Smooth muscle cell (in vitro differentiated cells): ENCODE results near the gene CA4. TPM values are rescaled to one million over a fixed set of nuclear protein-coding genes. Genes with fewer than 3 reads are reported as not detected.
"Not testable (repeated sequence)": the region's sequence is repeated elsewhere in the genome, so short reads cannot be mapped to it uniquely, and the experiment has no call there.

Experiments
- DNase-seq: peaks from one replicate; lab custom pipeline; 2025; ENCODE audit not compliant: unreplicated experiment; lab: John Stamatoyannopoulos, UW
- H2AFZ ChIP-seq: fragments of 200-600 bp; sonication (generic); 2 replicates; pipeline ENCODE4 v1.6.0; 2016; ENCODE audit warnings: antibody characterized with exemption, low read depth, mild to moderate bottlenecking
- H3F3A ChIP-seq: fragments of 200-600 bp; sonication (generic); 2 replicates; pipeline ENCODE4 v1.6.0; 2017; ENCODE audit warnings: antibody characterized with exemption, low read depth
- H3K27ac ChIP-seq: fragments of 200-600 bp; sonication (generic); 2 replicates; pipeline ENCODE4 v1.5.1; 2016; ENCODE audit warnings: low read depth, mild to moderate bottlenecking
- H3K27me3 ChIP-seq: fragments of 200-600 bp; sonication (generic); 2 replicates; pipeline ENCODE4 v1.6.1; 2016; ENCODE audit warnings: low read depth, mild to moderate bottlenecking
- H3K36me3 ChIP-seq: fragments of 200-600 bp; sonication (generic); 2 replicates; pipeline ENCODE4 v1.5.1; 2016; ENCODE audit warnings: low read depth
- H3K4me1 ChIP-seq: fragments of 200-600 bp; sonication (generic); 2 replicates; pipeline ENCODE4 v1.5.1; 2016; ENCODE audit warnings: low read depth
- H3K4me2 ChIP-seq: fragments of 200-600 bp; sonication (generic); 2 replicates; pipeline ENCODE4 v1.6.0; 2016; ENCODE audit warnings: mild to moderate bottlenecking
- H3K4me3 ChIP-seq: fragments of 200-600 bp; sonication (generic); 2 replicates; pipeline ENCODE4 v1.5.1; 2016; ENCODE audit warnings: mild to moderate bottlenecking
- H3K79me2 ChIP-seq: fragments of 200-600 bp; sonication (generic); 2 replicates; pipeline ENCODE4 v1.6.0; 2016; ENCODE audit warnings: low read depth, mild to moderate bottlenecking
- H3K9ac ChIP-seq: fragments of 200-600 bp; sonication (generic); 2 replicates; pipeline ENCODE4 v1.6.0; 2016; ENCODE audit warnings: low read depth
- H3K9me3 ChIP-seq: fragments of 200-600 bp; sonication (generic); replicated peaks from 2 replicates; pipeline ENCODE4 v1.5.1; 2016; ENCODE audit warnings: low read depth
- H4K20me1 ChIP-seq: fragments of 200-600 bp; sonication (generic); 2 replicates; pipeline ENCODE4 v1.6.0; 2016; ENCODE audit warnings: low read depth
- WGBS: methylation state at CpG from one replicate; pipeline ENCODE4 v1.1.7; 2016; ENCODE audit warnings: low lambda C conversion rate; 5-methylcytosine and 5-hydroxymethylcytosine counted together
- polyA plus RNA-seq: library from polyadenylated mRNA; unstranded; fragments of >200 nt; fragmentation: Nextera tagmentation; extraction: Ambion mirVana; gene quantifications from 2 replicates; pipeline ENCODE4 v1.2.1, GENCODE V29; 2016
- total RNA-seq: library from RNA; depleted of rRNA; stranded (reverse); fragments of >200 nt; gene quantifications from 2 replicates; pipeline ENCODE4 v1.2.3, GENCODE V29; 2014
- TF ChIP-seq, protein P1 (sequence below): fragments of 200-600 bp; sonication (generic); IDR thresholded peaks from 2 replicates; pipeline ENCODE4 v1.5.1; 2017; ENCODE audit warnings: borderline replicate concordance, mild to moderate bottlenecking, antibody characterized with exemption; ENCODE audit not compliant: insufficient read depth, poor library complexity, severe bottlenecking

CA4 gene
- total and polyA plus RNA-seq, 2 experiments from 2014 or later, result 0.87 TPM; not detected in 1

DNA sequence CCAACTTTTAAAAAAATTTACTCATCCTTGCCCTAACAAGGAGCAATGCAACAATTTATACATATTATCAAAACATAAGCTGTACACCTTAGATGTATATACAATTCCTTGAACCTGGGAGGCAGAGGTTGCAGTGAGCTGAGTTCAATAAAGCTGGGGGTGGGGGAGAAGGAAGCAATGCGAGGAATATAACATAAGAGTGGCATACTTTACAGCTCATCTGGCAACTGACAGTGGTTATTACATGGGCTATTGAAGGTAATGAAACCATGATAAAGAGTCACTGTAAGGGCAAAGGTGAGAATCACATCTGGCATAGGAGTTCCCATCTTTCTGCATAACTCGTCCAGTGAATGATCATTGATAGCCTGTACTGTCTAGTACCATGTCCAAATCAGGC lies 43.7 kb downstream of the CA4 start:
- 100% methylated on average over 2 of the region's 2 CpGs for WGBS
- Histone ChIP-seq H3K4me1 (no peaks in the 10 kb centered on the region), H4K20me1 (no peaks in the 10 kb centered on the region), H3K36me3 (peaks cover 12% of the 10 kb centered on the region), H3K79me2 (no peaks in the 10 kb centered on the region), H2AFZ (no peak overlapping the region), H3K27ac (no peak overlapping the region), H3K4me3 (no peak overlapping the region), H3F3A (no peaks in the 10 kb centered on the region), H3K9ac (no peak overlapping the region), H3K9me3 (no peaks in the 10 kb centered on the region), H3K4me2 (no peak overlapping the region), H3K27me3 (no peaks in the 10 kb centered on the region)
- DNase-seq, result no peak
- TF ChIP-seq, protein P1, sequence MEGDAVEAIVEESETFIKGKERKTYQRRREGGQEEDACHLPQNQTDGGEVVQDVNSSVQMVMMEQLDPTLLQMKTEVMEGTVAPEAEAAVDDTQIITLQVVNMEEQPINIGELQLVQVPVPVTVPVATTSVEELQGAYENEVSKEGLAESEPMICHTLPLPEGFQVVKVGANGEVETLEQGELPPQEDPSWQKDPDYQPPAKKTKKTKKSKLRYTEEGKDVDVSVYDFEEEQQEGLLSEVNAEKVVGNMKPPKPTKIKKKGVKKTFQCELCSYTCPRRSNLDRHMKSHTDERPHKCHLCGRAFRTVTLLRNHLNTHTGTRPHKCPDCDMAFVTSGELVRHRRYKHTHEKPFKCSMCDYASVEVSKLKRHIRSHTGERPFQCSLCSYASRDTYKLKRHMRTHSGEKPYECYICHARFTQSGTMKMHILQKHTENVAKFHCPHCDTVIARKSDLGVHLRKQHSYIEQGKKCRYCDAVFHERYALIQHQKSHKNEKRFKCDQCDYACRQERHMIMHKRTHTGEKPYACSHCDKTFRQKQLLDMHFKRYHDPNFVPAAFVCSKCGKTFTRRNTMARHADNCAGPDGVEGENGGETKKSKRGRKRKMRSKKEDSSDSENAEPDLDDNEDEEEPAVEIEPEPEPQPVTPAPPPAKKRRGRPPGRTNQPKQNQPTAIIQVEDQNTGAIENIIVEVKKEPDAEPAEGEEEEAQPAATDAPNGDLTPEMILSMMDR, result no peak

DNA sequence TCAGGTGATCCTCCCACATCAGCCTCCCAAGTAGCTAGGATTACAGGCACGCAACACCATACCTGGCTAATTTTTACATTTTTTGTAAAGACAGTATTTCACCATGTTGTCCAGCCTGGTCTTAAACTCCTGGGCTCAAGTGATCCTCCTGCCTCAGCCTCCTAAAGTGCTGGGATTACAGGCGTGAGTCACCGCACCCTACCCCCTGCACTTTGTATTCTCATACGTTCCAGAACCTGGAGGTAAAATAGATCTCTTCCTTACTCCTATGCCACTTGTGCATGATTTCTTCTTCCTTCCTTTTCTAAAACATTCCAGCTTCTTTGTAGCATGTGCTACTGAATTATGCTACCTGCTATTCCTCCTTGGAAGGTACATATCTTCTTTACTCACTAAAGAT lies 44.4 kb downstream of the CA4 start:
- H2AFZ ChIP-seq, H3K9me3 ChIP-seq, H3K9ac ChIP-seq, H3K4me1 ChIP-seq, H3K4me2 ChIP-seq, DNase-seq, H4K20me1 ChIP-seq, H3K79me2 ChIP-seq, H3K4me3 ChIP-seq, H3K27me3 ChIP-seq, H3K27ac ChIP-seq, H3F3A ChIP-seq: not testable (repeated sequence)
- peaks cover 12% of the 10 kb centered on the region for H3K36me3 ChIP-seq
- WGBS, result 87% methylated on average over 4 of the region's 4 CpGs

DNA sequence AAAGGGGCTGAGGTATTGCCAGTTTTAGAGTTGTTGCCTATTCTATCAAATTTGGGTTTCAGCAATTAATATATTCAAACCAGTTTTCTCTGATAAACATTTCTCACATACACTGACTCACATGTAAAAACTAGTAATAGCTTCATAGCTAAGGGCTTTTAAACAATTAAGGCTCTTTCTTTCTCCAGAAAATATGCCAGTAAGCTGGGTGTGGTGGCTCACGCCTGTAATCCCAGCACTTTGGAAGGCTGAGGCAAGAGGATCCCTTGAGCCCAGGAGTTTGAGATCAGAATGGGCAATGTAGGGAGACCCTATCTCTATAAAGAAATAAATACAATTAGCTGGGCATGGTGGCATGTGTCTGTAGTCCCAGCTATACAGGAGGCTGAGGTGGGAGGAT lies 48.9 kb downstream of the CA4 start:
- not testable (repeated sequence) for H3K9ac ChIP-seq, H3K27ac ChIP-seq, H3K9me3 ChIP-seq, H3K27me3 ChIP-seq, DNase-seq, H2AFZ ChIP-seq, H3F3A ChIP-seq, H3K36me3 ChIP-seq, H4K20me1 ChIP-seq, H3K79me2 ChIP-seq, H3K4me1 ChIP-seq, H3K4me3 ChIP-seq, H3K4me2 ChIP-seq
- 87% methylated on average over 1 of the region's 1 CpG for WGBS

DNA sequence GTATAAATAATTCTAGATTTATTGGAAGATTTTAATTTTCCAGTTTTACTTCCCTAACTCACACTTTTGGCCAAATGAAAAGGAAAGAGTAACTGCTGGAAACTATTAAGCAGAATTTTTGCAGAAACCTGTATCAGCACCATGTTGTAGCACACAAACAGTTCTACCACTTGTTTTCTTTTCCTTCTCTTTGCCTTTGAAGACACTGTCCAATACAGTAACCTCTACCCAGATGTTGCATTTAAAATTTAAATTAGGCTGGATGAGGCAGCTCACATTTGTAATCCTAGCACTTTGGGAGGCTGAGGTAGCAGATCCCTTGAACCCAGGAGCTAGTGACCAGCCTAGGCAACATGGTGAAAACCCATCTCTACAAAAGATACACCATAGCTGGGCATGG lies 56.0 kb downstream of the CA4 start:
- not testable (repeated sequence) for H3K27me3 ChIP-seq, H4K20me1 ChIP-seq, DNase-seq, H3K9ac ChIP-seq, H3K4me3 ChIP-seq, H3K27ac ChIP-seq, H3F3A ChIP-seq, H3K36me3 ChIP-seq, H3K9me3 ChIP-seq, H2AFZ ChIP-seq, H3K79me2 ChIP-seq, H3K4me1 ChIP-seq, H3K4me2 ChIP-seq

DNA sequence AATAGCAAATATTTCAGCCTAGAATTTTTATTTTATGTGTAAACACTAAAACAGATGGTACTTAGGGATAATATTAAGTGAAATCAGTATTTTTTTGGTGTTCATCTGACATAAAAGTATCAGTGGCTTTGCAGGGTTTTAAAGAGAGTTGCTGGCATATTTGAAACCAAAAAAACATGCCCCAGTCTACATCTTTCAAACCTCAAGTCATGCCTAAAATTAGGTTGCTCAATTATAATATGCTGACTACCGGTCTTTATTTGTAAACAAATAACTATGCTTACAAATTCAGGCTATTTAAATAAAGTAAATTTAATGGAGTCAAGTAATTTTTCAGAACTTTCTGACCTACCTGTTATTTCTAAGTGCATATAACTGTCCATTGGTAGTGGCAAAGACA lies 58.5 kb downstream of the CA4 start:
- not testable (repeated sequence) for H3K36me3 ChIP-seq, H3K4me3 ChIP-seq, H4K20me1 ChIP-seq, H3K27me3 ChIP-seq, H3K9me3 ChIP-seq, H3K9ac ChIP-seq, H3F3A ChIP-seq, H3K79me2 ChIP-seq, H2AFZ ChIP-seq, DNase-seq, H3K27ac ChIP-seq, H3K4me1 ChIP-seq, H3K4me2 ChIP-seq
- 96% methylated on average over 1 of the region's 1 CpG for WGBS

Other genes starting within 250 kb of the CA4 start
- gene RNFT1, start 185.2 kb upstream of the CA4 start, total RNA-seq, result 24.0 and 40.0 TPM in 2 replicates
- gene RNFT1, start 185.2 kb upstream of the CA4 start, polyA plus RNA-seq, result 14.5 and 23.9 TPM in 2 replicates
- gene HEATR6, start 71.1 kb upstream of the CA4 start, total RNA-seq, result 21.9 and 22.8 TPM in 2 replicates
- 14.4 and 14.7 TPM in 2 replicates for gene HEATR6, start 71.1 kb upstream of the CA4 start, polyA plus RNA-seq
- gene USP32, start 242.2 kb downstream of the CA4 start, total RNA-seq, result 21.7 and 36.1 TPM in 2 replicates
- gene USP32, start 242.2 kb downstream of the CA4 start, polyA plus RNA-seq, result 8.6 and 10.5 TPM in 2 replicates